ENCODE results near the gene ZNF600. TPM values are rescaled to one million over a fixed set of nuclear protein-coding genes. Genes with fewer than 3 reads are reported as not detected.

The ZNF600 gene
- total and polyA plus RNA-seq, 9 of the 15 experiments (the other 6 are each of a cell fraction or from before 2014, with no cell fraction given) = 5.7 to 21.5 (median 17.6) TPM

- TF ChIP-seq CHD7 (IDR thresholded peaks at IDR 0.05; ENCODE audit: low read depth, low read length) (no peak), CAMTA2 (CRISPR knock-in tag; conservative IDR thresholded peaks at IDR 0.05) (no peak), ZNF561 (CRISPR knock-in tag; conservative IDR thresholded peaks at IDR 0.05) (no peak), RCOR1 (IDR thresholded peaks at IDR 0.05; ENCODE audit: borderline replicate concordance in 1 of 2, low read depth in 2 of 2, low read length in 2 of 2) (0 out of 4 replicates have a peak, but pooled peaks of 1 of the 2 experiments have one; percentile 8), JUN (IDR thresholded peaks at IDR 0.05; ENCODE audit: borderline replicate concordance, low read depth, low read length) (no peak), JUN (CRISPR knock-in tag; IDR thresholded peaks at IDR 0.05; ENCODE audit: borderline replicate concordance) (no peak), POLR2AphosphoS5 (IDR thresholded peaks at IDR 0.05; ENCODE audit: control insufficient read depth, insufficient read depth, low read depth, low read length) (peak; percentile 85), PRPF4 (IDR thresholded peaks at IDR 0.05; ENCODE audit: insufficient read depth, low read depth, low read length, poor library complexity, severe bottlenecking) (no peak), HMGN3 (IDR thresholded peaks at IDR 0.05; ENCODE audit: borderline replicate concordance, extremely low read depth, insufficient read length, low read depth, low read length) (no peak), KLF6 (CRISPR knock-in tag; IDR thresholded peaks at IDR 0.05; ENCODE audit: borderline replicate concordance) (no peak), SIX5 (IDR thresholded peaks at IDR 0.05; ENCODE audit: borderline replicate concordance in 1 of 2, insufficient read depth in 1 of 2, low read depth in 1 of 2, low read length in 2 of 2) (no peak), CHD2 (IDR thresholded peaks at IDR 0.05; ENCODE audit: low read depth, low read length) (no peak), POLR2B (IDR thresholded peaks at IDR 0.05; ENCODE audit: low read depth, partially characterized antibody) (peak; percentile 87), ZNF175 (CRISPR knock-in tag; IDR thresholded peaks at IDR 0.05; ENCODE audit: low read depth) (no peak), RBFOX2 (IDR thresholded peaks at IDR 0.05; ENCODE audit: low read depth, low read length) (peak; percentile 79), ZNF780A (CRISPR knock-in tag; IDR thresholded peaks at IDR 0.05) (no peak), ELF4 (CRISPR knock-in tag; IDR thresholded peaks at IDR 0.05) (peak; percentile 92)
Observed at GRCh38 chr19:52734893-52735661, 51.5 kb downstream of the ZNF600 start, which contains the start of gene ZNF611 (continued).
